Testis (tissue), 2 donors: Measurements from ENCODE around the gene ITPKB.

ENCODE experiments used
- POLR2A ChIP-seq: fragments of 450-650 bp; IDR thresholded peaks from one replicate; pipeline ENCODE4 v1.6.1; 2017; ENCODE audit warnings: antibody characterized with exemption, mild to moderate bottlenecking, moderate library complexity
- TF ChIP-seq, protein P1 (sequence below), 3 experiments: fragments of 450-650 bp in 2 of 3; fragments of 200-600 bp in 1 of 3; sonication (generic) in 1 of 3; IDR thresholded peaks; one replicate each; pipeline ENCODE4 v1.5.1; 2016 to 2019; ENCODE audit warnings: antibody characterized with exemption in 3 of 3, mild to moderate bottlenecking in 2 of 3, moderate library complexity in 1 of 3

DNA sequence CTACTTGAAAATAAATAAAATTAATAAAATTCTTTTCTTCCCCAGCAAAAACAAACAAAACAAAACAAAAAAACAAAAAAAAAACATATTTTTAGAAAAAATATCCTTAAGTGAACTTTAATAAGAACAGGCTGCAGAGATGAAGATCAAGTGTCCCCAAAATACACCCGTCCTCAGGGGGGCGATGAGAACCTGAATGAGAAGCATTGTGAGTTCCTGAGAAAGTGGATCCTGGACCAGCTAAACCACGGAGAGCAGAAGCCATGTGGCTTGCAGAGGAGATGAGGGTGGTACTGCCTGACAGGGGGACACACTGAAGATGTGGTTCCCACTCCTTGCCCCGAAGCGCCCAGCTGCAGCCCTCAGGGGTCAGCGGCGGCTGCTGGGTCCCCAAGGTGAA is 89.3 kb downstream of the ITPKB start:
- TF ChIP-seq, protein P1, sequence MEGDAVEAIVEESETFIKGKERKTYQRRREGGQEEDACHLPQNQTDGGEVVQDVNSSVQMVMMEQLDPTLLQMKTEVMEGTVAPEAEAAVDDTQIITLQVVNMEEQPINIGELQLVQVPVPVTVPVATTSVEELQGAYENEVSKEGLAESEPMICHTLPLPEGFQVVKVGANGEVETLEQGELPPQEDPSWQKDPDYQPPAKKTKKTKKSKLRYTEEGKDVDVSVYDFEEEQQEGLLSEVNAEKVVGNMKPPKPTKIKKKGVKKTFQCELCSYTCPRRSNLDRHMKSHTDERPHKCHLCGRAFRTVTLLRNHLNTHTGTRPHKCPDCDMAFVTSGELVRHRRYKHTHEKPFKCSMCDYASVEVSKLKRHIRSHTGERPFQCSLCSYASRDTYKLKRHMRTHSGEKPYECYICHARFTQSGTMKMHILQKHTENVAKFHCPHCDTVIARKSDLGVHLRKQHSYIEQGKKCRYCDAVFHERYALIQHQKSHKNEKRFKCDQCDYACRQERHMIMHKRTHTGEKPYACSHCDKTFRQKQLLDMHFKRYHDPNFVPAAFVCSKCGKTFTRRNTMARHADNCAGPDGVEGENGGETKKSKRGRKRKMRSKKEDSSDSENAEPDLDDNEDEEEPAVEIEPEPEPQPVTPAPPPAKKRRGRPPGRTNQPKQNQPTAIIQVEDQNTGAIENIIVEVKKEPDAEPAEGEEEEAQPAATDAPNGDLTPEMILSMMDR (IDR thresholded peaks at IDR 0.05), result no peak
- no peak for TF ChIP-seq POLR2A
